HG02852 (cell line): ENCODE results near the gene TANK.
"Not testable (repeated sequence)": the region's sequence is repeated elsewhere in the genome, so short reads cannot be mapped to it uniquely, and the experiment has no call there.

Experiments
- ATAC-seq: cut with Tn5 transposase; IDR thresholded peaks from one replicate; pipeline ENCODE4 v1.9.1; 2021; ENCODE audit warnings: mild to moderate bottlenecking, moderate library complexity; ENCODE audit not compliant: unreplicated experiment

The TANK gene

GRCh38 chr2:161160226-161161073, at the start of gene TANK:
Gene TANK, plus strand, starts transcription at chr2:161160428. Its CDS starts 19,235 bp downstream, at chr2:161179663.
- peak; percentile 86 for ATAC-seq

GRCh38 chr2:161111531-161111930, 48.7 kb upstream of the TANK start:
- ATAC-seq, result no peak

GRCh38 chr2:161112908-161113307, 47.3 kb upstream of the TANK start:
- ATAC-seq, result no peak

GRCh38 chr2:161113693-161114575, 46.3 kb upstream of the TANK start:
- no peak for ATAC-seq

- no peak for ATAC-seq
Observed at GRCh38 chr2:161115205-161115604, 45.0 kb upstream of the TANK start.

- no peak for ATAC-seq
Observed at GRCh38 chr2:161115605-161116380, 44.4 kb upstream of the TANK start.

- no peak for ATAC-seq
Observed at GRCh38 chr2:161116509-161116908, 43.7 kb upstream of the TANK start.

GRCh38 chr2:161117506-161117905, 42.7 kb upstream of the TANK start:
- no peak for ATAC-seq

- ATAC-seq, result no peak
Observed at GRCh38 chr2:161118722-161119121, 41.5 kb upstream of the TANK start.

GRCh38 chr2:161119483-161119882, 40.7 kb upstream of the TANK start:
- ATAC-seq, result no peak

GRCh38 chr2:161120775-161121174, 39.5 kb upstream of the TANK start:
- no peak for ATAC-seq

GRCh38 chr2:161121622-161122021, 38.6 kb upstream of the TANK start:
- ATAC-seq, result no peak

- peak; percentile 71 for ATAC-seq
Observed at GRCh38 chr2:161122772-161123530, 37.3 kb upstream of the TANK start.

- no peak for ATAC-seq
Observed at GRCh38 chr2:161123531-161124030, 36.6 kb upstream of the TANK start.

- peak; percentile 38 for ATAC-seq
Observed at GRCh38 chr2:161124201-161124600, 36.0 kb upstream of the TANK start.

- ATAC-seq, result no peak
Observed at GRCh38 chr2:161128885-161129284, 31.3 kb upstream of the TANK start.

GRCh38 chr2:161130354-161130753, 29.9 kb upstream of the TANK start:
- no peak for ATAC-seq

GRCh38 chr2:161131074-161131680, 29.1 kb upstream of the TANK start:
- no peak for ATAC-seq

GRCh38 chr2:161131804-161132203, 28.4 kb upstream of the TANK start:
- no peak for ATAC-seq

GRCh38 chr2:161132384-161132783, 27.8 kb upstream of the TANK start:
- ATAC-seq, result not testable (repeated sequence)
